GM12878 (cell line): ENCODE results near the gene HSBP1. TPM values are rescaled to one million over a fixed set of nuclear protein-coding genes. Genes with fewer than 3 reads are reported as not detected.

Source experiments
- ATAC-seq: fragments of 200-7000 bp; cut with Tn5 transposase; 3 replicates; pipeline ENCODE4 v1.9.1; 2020; ENCODE audit warnings: mild to moderate bottlenecking, moderate library complexity
- BruUV-seq: library from RNA; stranded (reverse); fragments of 400-500 nt; replicated peaks from 2 replicates; lab custom pipeline; 2021; lab: Mats Ljungman, UMichigan
- CTCF ChIA-PET: fragments of 300-600 bp; sonication (Branson Sonifier 250); formaldehyde crosslinking; extraction: SDS; loops from one replicate; lab custom pipeline; 2021; ENCODE audit warnings: inconsistent platforms; lab: Yijun Ruan, JAX
- POLR2A ChIA-PET: fragments of 350-600 bp; formaldehyde crosslinking; extraction: SDS; loops from one replicate; lab custom pipeline; 2021; ENCODE audit warnings: inconsistent platforms; lab: Charles Lee
- RAD21 ChIA-PET: fragments of 300-600 bp; sonication (Branson Sonifier 250); formaldehyde crosslinking; loops from one replicate; lab custom pipeline; 2023; ENCODE audit warnings: antibody characterized with exemption; ENCODE audit not compliant: unreplicated experiment; lab: Charles Lee
- SMC1A ChIA-PET: fragments of 300-600 bp; sonication (Branson Sonifier 250); formaldehyde crosslinking; loops from one replicate; lab custom pipeline; 2023; ENCODE audit not compliant: unreplicated experiment, uncharacterized antibody; lab: Charles Lee
- DNase-seq: peaks from one replicate; pipeline ENCODE4 v3.0.0-alpha.2; 2011; ENCODE audit warnings: low read depth, low spot score
- FAIRE-seq: peaks from 3 replicates; lab custom pipeline; 2011; peaks lifted over from hg19 to GRCh38; lab: Jason Lieb, UNC
- H2AFZ ChIP-seq: 2 replicates; pipeline ENCODE4 v1.6.0; 2011; ENCODE audit warnings: low read depth, low read length, control low read depth; ENCODE audit not compliant: control insufficient read depth
- H3K27ac ChIP-seq: 2 replicates; pipeline ENCODE4 v1.5.1; 2011; ENCODE audit warnings: control low read depth; ENCODE audit not compliant: control insufficient read depth, insufficient read depth
- H3K27me3 ChIP-seq, 2 experiments: replicated peaks in 1 of 2; 2 replicates each; pipeline versions ENCODE4 v1.6.0 to v1.6.1; 2011; ENCODE audit warnings: low read length in 1 of 2; ENCODE audit not compliant: control insufficient read depth in 2 of 2, insufficient read depth in 2 of 2
- H3K36me3 ChIP-seq, 2 experiments: 2 replicates each; pipeline ENCODE4 v1.5.1; 2011; ENCODE audit warnings: low read length in 1 of 2; ENCODE audit not compliant: control insufficient read depth in 2 of 2, insufficient read depth in 2 of 2
- H3K4me1 ChIP-seq: 2 replicates; pipeline ENCODE4 v1.6.1; 2011; ENCODE audit warnings: mild to moderate bottlenecking, low read length, moderate library complexity, mixed read lengths; ENCODE audit not compliant: control insufficient read depth, insufficient read depth
- H3K4me2 ChIP-seq: 2 replicates; pipeline ENCODE4 v1.6.0; 2011; ENCODE audit warnings: control low read depth; ENCODE audit not compliant: control insufficient read depth, insufficient read depth
- H3K4me3 ChIP-seq: fragments of 200-600 bp; sonication (generic); 2 replicates; pipeline ENCODE4 v1.5.1; 2016
- H3K79me2 ChIP-seq: 2 replicates; pipeline ENCODE4 v1.6.0; 2011; ENCODE audit warnings: low read length; ENCODE audit not compliant: control insufficient read depth, insufficient read depth
- H3K9ac ChIP-seq: 2 replicates; pipeline ENCODE4 v1.8.0; 2011; ENCODE audit warnings: low read length, control low read depth, mixed read lengths; ENCODE audit not compliant: control insufficient read depth, insufficient read depth
- H3K9me3 ChIP-seq: replicated peaks from 3 replicates; pipeline ENCODE4 v1.5.1; 2011; ENCODE audit warnings: mild to moderate bottlenecking, low read length; ENCODE audit not compliant: control insufficient read depth, insufficient read depth
- H4K20me1 ChIP-seq: 2 replicates; pipeline ENCODE4 v1.6.0; 2011; ENCODE audit not compliant: control insufficient read depth, insufficient read depth
- CHD4 ChIP-seq: fragments of 200-600 bp; sonication (generic); IDR thresholded peaks from 2 replicates; pipeline ENCODE4 v1.6.1; 2016; ENCODE audit warnings: mild to moderate bottlenecking
- IRF3 ChIP-seq: fragments of 450-650 bp; IDR thresholded peaks from 2 replicates; pipeline ENCODE4 v1.6.1; 2014; ENCODE audit warnings: mild to moderate bottlenecking
- IRF5 ChIP-seq: fragments of 450-650 bp; IDR thresholded peaks from 2 replicates; pipeline ENCODE4 v1.6.1; 2017; ENCODE audit warnings: borderline replicate concordance
- PAX5 ChIP-seq: IDR thresholded peaks from 2 replicates; pipeline ENCODE4 v1.6.1; 2011; ENCODE audit warnings: low read depth, low read length, borderline replicate concordance
- SRF ChIP-seq, 2 experiments: IDR thresholded peaks; 2 replicates each; pipeline ENCODE4 v1.6.1; 2011; ENCODE audit warnings: low read depth in 2 of 2, low read length in 2 of 2, mild to moderate bottlenecking in 1 of 2, moderate library complexity in 1 of 2
- SUPT20H ChIP-seq: IDR thresholded peaks from 2 replicates; pipeline ENCODE4 v1.6.1; 2011; ENCODE audit warnings: low read depth, mild to moderate bottlenecking, low read length, moderate library complexity, borderline replicate concordance; ENCODE audit not compliant: control insufficient read depth
- TCF7 ChIP-seq: IDR thresholded peaks from 2 replicates; pipeline ENCODE4 v1.6.1; 2014; ENCODE audit warnings: antibody characterized with exemption, borderline replicate concordance
- ZNF622 ChIP-seq: fragments of 450-650 bp; IDR thresholded peaks from 2 replicates; pipeline ENCODE4 v1.6.1; 2017; ENCODE audit warnings: mild to moderate bottlenecking, inconsistent platforms
- WGBS: methylation state at CpG from one replicate; pipeline ENCODE4 v1.1.6; 2016; ENCODE audit warnings: low lambda C conversion rate; ENCODE audit not compliant: insufficient replicate concordance, insufficient coverage; ENCODE audit errors: missing lambda C conversion rate; 5-methylcytosine and 5-hydroxymethylcytosine counted together
- in situ Hi-C: fragments of 300-500 bp; cut with MboI; formaldehyde crosslinking; loops from 9 replicates; pipeline ENCODE4 v1.14.3; 2018; ENCODE audit warnings: mixed read lengths
- intact Hi-C: fragments of 100-400 bp; cut with micrococcal nuclease; formaldehyde crosslinking; loops from one replicate; pipeline ENCODE4 v1.14.2; 2022; ENCODE audit not compliant: unreplicated experiment
- polyA plus RNA-seq, 11 experiments: library from polyadenylated mRNA; depleted of rRNA in 4 of 11; unstranded in 6 of 11; stranded (reverse) in 5 of 11; fragments of >200 nt; fragmentation: Nextera tagmentation in 4 of 11; fragmentation: Illumina TruSeq in 1 of 11; extraction: Ambion mirVana in 4 of 11; extraction: Trizol in 1 of 11; gene quantifications; 1 replicate in 1 of 11; 2 replicates in 10 of 11; pipeline versions ENCODE4 v1.2.1 to v1.2.3, GENCODE V29; 2011 to 2016; ENCODE audit warnings: inconsistent platforms in 2 of 11, missing spikeins in 2 of 11, low read depth in 1 of 11
- total RNA-seq, 4 experiments: library from RNA; depleted of rRNA in 3 of 4; stranded (reverse); fragments of >200 nt in 3 of 4; fragmentation: Illumina TruSeq in 1 of 4; extraction: Trizol in 1 of 4; gene quantifications; 2 replicates each; pipeline versions ENCODE4 v1.2.1 to v1.2.3, GENCODE V29; 2013 to 2021
- TF ChIP-seq, protein P1 (sequence below), 3 experiments: IDR thresholded peaks in 2 of 3; conservative IDR thresholded peaks in 1 of 3; 2 replicates each; pipeline ENCODE4 v1.5.1; 2011; ENCODE audit warnings: low read depth in 3 of 3, low read length in 3 of 3, mild to moderate bottlenecking in 3 of 3, control low read depth in 2 of 3, moderate library complexity in 2 of 3, inconsistent platforms in 1 of 3, mixed read lengths in 1 of 3; ENCODE audit not compliant: control insufficient read depth in 2 of 3, insufficient read depth in 1 of 3; ENCODE audit errors: extremely low read depth in 1 of 3
- TF ChIP-seq, protein P2 (sequence below): fragments of 150-350 bp; IDR thresholded peaks from 2 replicates; pipeline ENCODE4 v1.6.1; 2016; ENCODE audit warnings: low read depth, low read length
- TF ChIP-seq, protein P3 (sequence below): fragments of 450-650 bp; conservative IDR thresholded peaks from 2 replicates; pipeline ENCODE4 v1.6.1; 2017; ENCODE audit warnings: mild to moderate bottlenecking, moderate library complexity

HSBP1 gene
- total and polyA plus RNA-seq, 10 of the 15 experiments (the other 5 are each of a cell fraction or from before 2014, with no cell fraction given), result 26.6 to 263 (median 95.7) TPM

DNA sequence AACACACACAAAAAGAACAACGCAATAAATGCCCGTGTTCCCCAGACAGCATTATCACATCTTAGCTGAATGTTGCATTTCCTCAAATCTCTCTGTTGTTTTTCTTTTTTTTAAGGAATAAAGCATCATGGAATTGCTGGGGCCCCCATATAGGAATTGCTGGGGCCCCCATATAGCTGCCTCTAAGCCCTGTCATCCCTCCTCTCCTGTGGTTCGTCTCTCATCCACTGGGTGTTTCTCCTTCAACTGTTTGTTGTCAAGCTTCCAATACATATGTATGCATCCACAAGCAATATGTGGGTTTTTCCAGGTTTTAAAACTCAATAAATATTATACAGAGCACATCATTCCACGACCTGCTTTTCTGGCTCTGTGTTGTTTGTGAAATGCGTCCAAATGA lies 43.2 kb downstream of the HSBP1 start (continued):
- TF ChIP-seq, protein P1, sequence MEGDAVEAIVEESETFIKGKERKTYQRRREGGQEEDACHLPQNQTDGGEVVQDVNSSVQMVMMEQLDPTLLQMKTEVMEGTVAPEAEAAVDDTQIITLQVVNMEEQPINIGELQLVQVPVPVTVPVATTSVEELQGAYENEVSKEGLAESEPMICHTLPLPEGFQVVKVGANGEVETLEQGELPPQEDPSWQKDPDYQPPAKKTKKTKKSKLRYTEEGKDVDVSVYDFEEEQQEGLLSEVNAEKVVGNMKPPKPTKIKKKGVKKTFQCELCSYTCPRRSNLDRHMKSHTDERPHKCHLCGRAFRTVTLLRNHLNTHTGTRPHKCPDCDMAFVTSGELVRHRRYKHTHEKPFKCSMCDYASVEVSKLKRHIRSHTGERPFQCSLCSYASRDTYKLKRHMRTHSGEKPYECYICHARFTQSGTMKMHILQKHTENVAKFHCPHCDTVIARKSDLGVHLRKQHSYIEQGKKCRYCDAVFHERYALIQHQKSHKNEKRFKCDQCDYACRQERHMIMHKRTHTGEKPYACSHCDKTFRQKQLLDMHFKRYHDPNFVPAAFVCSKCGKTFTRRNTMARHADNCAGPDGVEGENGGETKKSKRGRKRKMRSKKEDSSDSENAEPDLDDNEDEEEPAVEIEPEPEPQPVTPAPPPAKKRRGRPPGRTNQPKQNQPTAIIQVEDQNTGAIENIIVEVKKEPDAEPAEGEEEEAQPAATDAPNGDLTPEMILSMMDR (IDR thresholded peaks at IDR 0.05 in 2 of 3, conservative IDR thresholded peaks at IDR 0.05 in 1 of 3; ENCODE audit: control insufficient read depth in 2 of 3, extremely low read depth in 1 of 3, insufficient read depth in 1 of 3, low read depth in 3 of 3, low read length in 3 of 3), result no peak

DNA sequence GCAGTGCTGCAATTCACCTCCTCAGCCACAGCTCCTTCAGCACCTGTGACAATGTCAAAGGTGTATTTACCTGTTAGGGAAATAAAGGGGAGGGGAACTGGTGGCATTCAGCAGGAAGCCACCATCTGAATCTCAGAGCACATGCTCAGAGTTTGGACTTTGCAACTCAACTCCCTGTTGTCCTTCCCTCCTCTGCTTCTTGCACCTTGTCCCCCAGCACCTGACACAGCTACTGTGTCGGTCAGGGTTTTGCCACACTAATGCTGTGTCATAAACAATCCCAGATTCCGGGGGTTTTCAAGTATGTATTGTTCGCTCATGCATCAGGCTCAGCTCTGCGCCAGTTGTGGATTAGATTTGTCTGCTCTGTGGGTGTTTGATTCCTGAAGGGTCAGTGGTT lies 43.7 kb downstream of the HSBP1 start:
- BruUV-seq, result no TSS peak
- ATAC-seq, result no peak
- intact Hi-C loops (no loop called here), in situ Hi-C loops (no loop called here)
- DNase-seq, result no peak
- no peak overlapping the region for H3K9ac ChIP-seq
- no peaks in the 10 kb centered on the region for H3K79me2 ChIP-seq
- no peaks in the 10 kb centered on the region for H4K20me1 ChIP-seq
- H3K4me2 ChIP-seq, result no peak overlapping the region
- RAD21 ChIA-PET, result no interaction called here
- CTCF ChIA-PET, result no interaction called here
- no peak overlapping the region for H2AFZ ChIP-seq
- no peaks in the 10 kb centered on the region for H3K4me1 ChIP-seq
- SMC1A ChIA-PET, result no interaction called here
- WGBS, result 43% methylated on average over 4 of the region's 4 CpGs
- FAIRE-seq, result no peak
- POLR2A ChIA-PET, result no interaction called here
- H3K4me3 ChIP-seq, result no peak overlapping the region
- no peak overlapping the region for H3K27ac ChIP-seq
- H3K36me3 ChIP-seq, result no peaks in the 10 kb centered on the region
- no peaks in the 10 kb centered on the region for H3K9me3 ChIP-seq
- no peaks in the 10 kb centered on the region; a peak in 1 of 4 replicates for H3K27me3 ChIP-seq
- TF ChIP-seq SRF (IDR thresholded peaks at IDR 0.05; ENCODE audit: low read depth in 2 of 2, low read length in 2 of 2), result no peak
- TF ChIP-seq, protein P2, sequence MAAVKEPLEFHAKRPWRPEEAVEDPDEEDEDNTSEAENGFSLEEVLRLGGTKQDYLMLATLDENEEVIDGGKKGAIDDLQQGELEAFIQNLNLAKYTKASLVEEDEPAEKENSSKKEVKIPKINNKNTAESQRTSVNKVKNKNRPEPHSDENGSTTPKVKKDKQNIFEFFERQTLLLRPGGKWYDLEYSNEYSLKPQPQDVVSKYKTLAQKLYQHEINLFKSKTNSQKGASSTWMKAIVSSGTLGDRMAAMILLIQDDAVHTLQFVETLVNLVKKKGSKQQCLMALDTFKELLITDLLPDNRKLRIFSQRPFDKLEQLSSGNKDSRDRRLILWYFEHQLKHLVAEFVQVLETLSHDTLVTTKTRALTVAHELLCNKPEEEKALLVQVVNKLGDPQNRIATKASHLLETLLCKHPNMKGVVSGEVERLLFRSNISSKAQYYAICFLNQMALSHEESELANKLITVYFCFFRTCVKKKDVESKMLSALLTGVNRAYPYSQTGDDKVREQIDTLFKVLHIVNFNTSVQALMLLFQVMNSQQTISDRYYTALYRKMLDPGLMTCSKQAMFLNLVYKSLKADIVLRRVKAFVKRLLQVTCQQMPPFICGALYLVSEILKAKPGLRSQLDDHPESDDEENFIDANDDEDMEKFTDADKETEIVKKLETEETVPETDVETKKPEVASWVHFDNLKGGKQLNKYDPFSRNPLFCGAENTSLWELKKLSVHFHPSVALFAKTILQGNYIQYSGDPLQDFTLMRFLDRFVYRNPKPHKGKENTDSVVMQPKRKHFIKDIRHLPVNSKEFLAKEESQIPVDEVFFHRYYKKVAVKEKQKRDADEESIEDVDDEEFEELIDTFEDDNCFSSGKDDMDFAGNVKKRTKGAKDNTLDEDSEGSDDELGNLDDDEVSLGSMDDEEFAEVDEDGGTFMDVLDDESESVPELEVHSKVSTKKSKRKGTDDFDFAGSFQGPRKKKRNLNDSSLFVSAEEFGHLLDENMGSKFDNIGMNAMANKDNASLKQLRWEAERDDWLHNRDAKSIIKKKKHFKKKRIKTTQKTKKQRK, result no peak
- no peak for TF ChIP-seq PAX5
- TF ChIP-seq IRF3, result no peak
- TF ChIP-seq SUPT20H, result no peak
- TF ChIP-seq TCF7, result no peak
- no peak for TF ChIP-seq IRF5
- no peak for TF ChIP-seq CHD4
- TF ChIP-seq ZNF622, result no peak
- TF ChIP-seq, protein P3, sequence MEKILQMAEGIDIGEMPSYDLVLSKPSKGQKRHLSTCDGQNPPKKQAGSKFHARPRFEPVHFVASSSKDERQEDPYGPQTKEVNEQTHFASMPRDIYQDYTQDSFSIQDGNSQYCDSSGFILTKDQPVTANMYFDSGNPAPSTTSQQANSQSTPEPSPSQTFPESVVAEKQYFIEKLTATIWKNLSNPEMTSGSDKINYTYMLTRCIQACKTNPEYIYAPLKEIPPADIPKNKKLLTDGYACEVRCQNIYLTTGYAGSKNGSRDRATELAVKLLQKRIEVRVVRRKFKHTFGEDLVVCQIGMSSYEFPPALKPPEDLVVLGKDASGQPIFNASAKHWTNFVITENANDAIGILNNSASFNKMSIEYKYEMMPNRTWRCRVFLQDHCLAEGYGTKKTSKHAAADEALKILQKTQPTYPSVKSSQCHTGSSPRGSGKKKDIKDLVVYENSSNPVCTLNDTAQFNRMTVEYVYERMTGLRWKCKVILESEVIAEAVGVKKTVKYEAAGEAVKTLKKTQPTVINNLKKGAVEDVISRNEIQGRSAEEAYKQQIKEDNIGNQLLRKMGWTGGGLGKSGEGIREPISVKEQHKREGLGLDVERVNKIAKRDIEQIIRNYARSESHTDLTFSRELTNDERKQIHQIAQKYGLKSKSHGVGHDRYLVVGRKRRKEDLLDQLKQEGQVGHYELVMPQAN, result no peak
